ENCODE measurements around the gene MAP4K2.

Gene MAP4K2

DNA sequence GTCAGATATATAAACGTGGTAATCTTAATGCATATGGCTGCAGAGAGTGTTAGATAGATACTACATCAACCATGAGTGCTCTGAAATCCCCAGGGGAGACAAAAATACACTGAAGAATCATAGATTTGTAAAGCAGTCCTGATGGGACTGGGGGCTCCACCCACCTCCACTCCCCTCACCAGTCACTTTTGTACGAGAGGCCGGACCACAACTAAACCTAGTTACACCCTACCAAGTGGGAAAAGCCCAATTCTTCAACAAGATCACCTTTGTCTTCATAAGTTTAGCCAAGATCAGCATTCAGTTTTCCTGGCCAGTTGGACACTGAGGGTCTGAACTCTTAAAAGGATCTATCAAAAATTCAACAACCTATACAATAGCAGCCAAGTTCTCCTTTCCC is 26.1 kb downstream of the MAP4K2 start:
- no peak for ATAC-seq

DNA sequence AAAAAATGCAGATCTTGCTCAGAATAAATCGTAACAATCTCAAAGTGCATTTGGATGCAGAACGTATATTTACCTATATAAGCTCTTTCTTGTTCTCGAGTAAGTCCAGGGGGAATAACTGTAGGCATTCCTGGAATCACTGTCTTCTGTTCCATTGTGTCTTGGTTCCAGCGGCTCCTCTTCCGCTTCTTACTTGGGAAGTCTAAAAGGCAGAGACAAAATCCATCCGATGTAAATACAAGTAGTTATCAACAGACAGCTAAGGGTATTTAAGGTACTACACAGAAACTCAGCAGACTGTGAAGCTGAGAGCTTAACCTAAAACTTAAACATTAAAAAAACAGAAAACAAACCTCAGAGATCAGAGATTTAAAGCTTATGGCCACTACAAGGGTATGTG is 26.6 kb downstream of the MAP4K2 start:
- no peak for ATAC-seq
- TF ChIP-seq CSRNP3 (CRISPR knock-in tag; IDR thresholded peaks at IDR 0.05) (no peak), TCF4 (CRISPR knock-in tag; IDR thresholded peaks at IDR 0.05; ENCODE audit: borderline replicate concordance) (no peak), TOX (CRISPR knock-in tag; IDR thresholded peaks at IDR 0.05; ENCODE audit: borderline replicate concordance) (no peak), ZFP30 (CRISPR knock-in tag; IDR thresholded peaks at IDR 0.05) (no peak), ZNF8 (CRISPR knock-in tag; IDR thresholded peaks at IDR 0.05) (no peak), ZNF565 (CRISPR knock-in tag; conservative IDR thresholded peaks at IDR 0.05; ENCODE audit: low read depth) (no peak), ARNTL (CRISPR knock-in tag; IDR thresholded peaks at IDR 0.05; ENCODE audit: borderline replicate concordance, low read depth) (no peak), BACH2 (CRISPR knock-in tag; IDR thresholded peaks at IDR 0.05; ENCODE audit: borderline replicate concordance) (no peak)
- TF ChIP-seq, protein P1, sequence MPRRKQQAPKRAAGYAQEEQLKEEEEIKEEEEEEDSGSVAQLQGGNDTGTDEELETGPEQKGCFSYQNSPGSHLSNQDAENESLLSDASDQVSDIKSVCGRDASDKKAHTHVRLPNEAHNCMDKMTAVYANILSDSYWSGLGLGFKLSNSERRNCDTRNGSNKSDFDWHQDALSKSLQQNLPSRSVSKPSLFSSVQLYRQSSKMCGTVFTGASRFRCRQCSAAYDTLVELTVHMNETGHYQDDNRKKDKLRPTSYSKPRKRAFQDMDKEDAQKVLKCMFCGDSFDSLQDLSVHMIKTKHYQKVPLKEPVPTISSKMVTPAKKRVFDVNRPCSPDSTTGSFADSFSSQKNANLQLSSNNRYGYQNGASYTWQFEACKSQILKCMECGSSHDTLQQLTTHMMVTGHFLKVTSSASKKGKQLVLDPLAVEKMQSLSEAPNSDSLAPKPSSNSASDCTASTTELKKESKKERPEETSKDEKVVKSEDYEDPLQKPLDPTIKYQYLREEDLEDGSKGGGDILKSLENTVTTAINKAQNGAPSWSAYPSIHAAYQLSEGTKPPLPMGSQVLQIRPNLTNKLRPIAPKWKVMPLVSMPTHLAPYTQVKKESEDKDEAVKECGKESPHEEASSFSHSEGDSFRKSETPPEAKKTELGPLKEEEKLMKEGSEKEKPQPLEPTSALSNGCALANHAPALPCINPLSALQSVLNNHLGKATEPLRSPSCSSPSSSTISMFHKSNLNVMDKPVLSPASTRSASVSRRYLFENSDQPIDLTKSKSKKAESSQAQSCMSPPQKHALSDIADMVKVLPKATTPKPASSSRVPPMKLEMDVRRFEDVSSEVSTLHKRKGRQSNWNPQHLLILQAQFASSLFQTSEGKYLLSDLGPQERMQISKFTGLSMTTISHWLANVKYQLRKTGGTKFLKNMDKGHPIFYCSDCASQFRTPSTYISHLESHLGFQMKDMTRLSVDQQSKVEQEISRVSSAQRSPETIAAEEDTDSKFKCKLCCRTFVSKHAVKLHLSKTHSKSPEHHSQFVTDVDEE (CRISPR knock-in tag; IDR thresholded peaks at IDR 0.05): no peak
- TF ChIP-seq, protein P2, sequence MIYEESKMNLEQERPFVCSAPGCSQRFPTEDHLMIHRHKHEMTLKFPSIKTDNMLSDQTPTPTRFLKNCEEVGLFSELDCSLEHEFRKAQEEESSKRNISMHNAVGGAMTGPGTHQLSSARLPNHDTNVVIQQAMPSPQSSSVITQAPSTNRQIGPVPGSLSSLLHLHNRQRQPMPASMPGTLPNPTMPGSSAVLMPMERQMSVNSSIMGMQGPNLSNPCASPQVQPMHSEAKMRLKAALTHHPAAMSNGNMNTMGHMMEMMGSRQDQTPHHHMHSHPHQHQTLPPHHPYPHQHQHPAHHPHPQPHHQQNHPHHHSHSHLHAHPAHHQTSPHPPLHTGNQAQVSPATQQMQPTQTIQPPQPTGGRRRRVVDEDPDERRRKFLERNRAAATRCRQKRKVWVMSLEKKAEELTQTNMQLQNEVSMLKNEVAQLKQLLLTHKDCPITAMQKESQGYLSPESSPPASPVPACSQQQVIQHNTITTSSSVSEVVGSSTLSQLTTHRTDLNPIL (CRISPR knock-in tag; IDR thresholded peaks at IDR 0.05; ENCODE audit: low read depth): no peak

More for the DNA sequence above, 26.1 kb downstream of the MAP4K2 start:
- TF ChIP-seq ZFP3 (CRISPR knock-in tag; IDR thresholded peaks at IDR 0.05): no peak
- no peak for TF ChIP-seq PPARA (CRISPR knock-in tag; IDR thresholded peaks at IDR 0.05; ENCODE audit: borderline replicate concordance)

DNA sequence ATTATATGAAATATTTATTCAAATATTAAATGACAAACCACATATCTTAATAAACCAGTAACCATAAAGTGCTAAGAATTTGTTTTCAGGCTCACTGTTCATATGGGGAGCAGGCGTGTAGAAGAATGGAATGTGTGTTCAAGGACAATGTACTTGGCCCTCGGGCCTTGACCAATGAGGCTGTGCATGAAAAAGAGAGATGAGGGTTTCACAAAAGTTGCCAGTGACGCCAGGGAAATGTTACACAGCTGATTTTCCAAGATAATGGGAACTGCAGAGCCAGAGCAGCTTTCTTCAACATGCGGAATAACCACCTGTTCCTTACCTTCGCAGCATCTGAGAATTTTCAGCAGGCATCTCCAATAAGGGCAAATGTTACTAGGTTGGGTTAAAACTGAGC is 28.9 kb downstream of the MAP4K2 start:
- ATAC-seq: no peak
- TF ChIP-seq ZC3H10 (CRISPR knock-in tag; IDR thresholded peaks at IDR 0.05) (no peak), ZNF8 (CRISPR knock-in tag; IDR thresholded peaks at IDR 0.05) (no peak), PATZ1 (CRISPR knock-in tag; IDR thresholded peaks at IDR 0.05; ENCODE audit: borderline replicate concordance) (no peak), ZFP3 (CRISPR knock-in tag; IDR thresholded peaks at IDR 0.05) (no peak), BACH2 (CRISPR knock-in tag; IDR thresholded peaks at IDR 0.05; ENCODE audit: borderline replicate concordance) (no peak), CSDC2 (CRISPR knock-in tag; IDR thresholded peaks at IDR 0.05) (no peak), GLIS3 (CRISPR knock-in tag; IDR thresholded peaks at IDR 0.05) (no peak), RARB (CRISPR knock-in tag; IDR thresholded peaks at IDR 0.05) (no peak), ZNF565 (CRISPR knock-in tag; conservative IDR thresholded peaks at IDR 0.05; ENCODE audit: low read depth) (no peak), TOX (CRISPR knock-in tag; IDR thresholded peaks at IDR 0.05; ENCODE audit: borderline replicate concordance) (no peak), SNAI2 (CRISPR knock-in tag; IDR thresholded peaks at IDR 0.05) (no peak), ISL1 (CRISPR knock-in tag; IDR thresholded peaks at IDR 0.05) (no peak), ZFP30 (CRISPR knock-in tag; IDR thresholded peaks at IDR 0.05) (no peak)
- TF ChIP-seq, protein P1 (CRISPR knock-in tag; IDR thresholded peaks at IDR 0.05): no peak
